Parathyroid adenoma (tissue), 2 donors: ENCODE measurements around the gene EPHA1.

ENCODE experiments used
- H2AFZ ChIP-seq: fragments of 300-600 bp; sonication (generic); one replicate; pipeline ENCODE4 v1.7.0; 2017; ENCODE audit warnings: antibody characterized with exemption, mild to moderate bottlenecking
- H3K27ac ChIP-seq: fragments of 300-600 bp; sonication (generic); one replicate; pipeline ENCODE4 v1.7.0; 2017
- H3K27me3 ChIP-seq: fragments of 300-600 bp; sonication (generic); one replicate; pipeline ENCODE4 v1.7.0; 2017; ENCODE audit warnings: low read length; ENCODE audit not compliant: control insufficient read depth, insufficient read depth
- H3K36me3 ChIP-seq: fragments of 300-600 bp; sonication (generic); one replicate; pipeline ENCODE4 v1.7.0; 2017; ENCODE audit warnings: low read length; ENCODE audit not compliant: control insufficient read depth, insufficient read depth
- H3K4me1 ChIP-seq: fragments of 300-600 bp; sonication (generic); one replicate; pipeline ENCODE4 v1.7.0; 2017; ENCODE audit warnings: control low read depth
- H3K4me2 ChIP-seq: fragments of 300-600 bp; sonication (generic); one replicate; pipeline ENCODE4 v1.7.0; 2017; ENCODE audit warnings: low read length
- H3K4me3 ChIP-seq: fragments of 300-600 bp; sonication (generic); one replicate; pipeline ENCODE4 v1.7.0; 2017; ENCODE audit warnings: low read depth, low read length
- H3K79me2 ChIP-seq: fragments of 300-600 bp; sonication (generic); one replicate; pipeline ENCODE4 v1.7.0; 2017; ENCODE audit warnings: control low read depth
- H3K9ac ChIP-seq: fragments of 300-600 bp; sonication (generic); one replicate; pipeline ENCODE4 v1.7.0; 2017; ENCODE audit warnings: mild to moderate bottlenecking
- H3K9me3 ChIP-seq: fragments of 300-600 bp; sonication (generic); one replicate; pipeline ENCODE4 v1.7.0; 2017; ENCODE audit warnings: low read length; ENCODE audit not compliant: control insufficient read depth
- TF ChIP-seq, protein P1 (sequence below): fragments of 300-600 bp; sonication (generic); IDR thresholded peaks from one replicate; pipeline ENCODE4 v1.7.0; 2017; ENCODE audit warnings: antibody characterized with exemption, mild to moderate bottlenecking
- donor health status: primary hyperparathyroidism.

Gene EPHA1

GRCh38 chr7:143358626-143359025 is 50.0 kb downstream of the EPHA1 start:
- no peaks in the 10 kb centered on the region for H3K9me3 ChIP-seq
- H3K4me3 ChIP-seq: no peak overlapping the region
- no peaks in the 10 kb centered on the region for H3K36me3 ChIP-seq
- H3K27ac ChIP-seq: no peak overlapping the region
- TF ChIP-seq, protein P1, sequence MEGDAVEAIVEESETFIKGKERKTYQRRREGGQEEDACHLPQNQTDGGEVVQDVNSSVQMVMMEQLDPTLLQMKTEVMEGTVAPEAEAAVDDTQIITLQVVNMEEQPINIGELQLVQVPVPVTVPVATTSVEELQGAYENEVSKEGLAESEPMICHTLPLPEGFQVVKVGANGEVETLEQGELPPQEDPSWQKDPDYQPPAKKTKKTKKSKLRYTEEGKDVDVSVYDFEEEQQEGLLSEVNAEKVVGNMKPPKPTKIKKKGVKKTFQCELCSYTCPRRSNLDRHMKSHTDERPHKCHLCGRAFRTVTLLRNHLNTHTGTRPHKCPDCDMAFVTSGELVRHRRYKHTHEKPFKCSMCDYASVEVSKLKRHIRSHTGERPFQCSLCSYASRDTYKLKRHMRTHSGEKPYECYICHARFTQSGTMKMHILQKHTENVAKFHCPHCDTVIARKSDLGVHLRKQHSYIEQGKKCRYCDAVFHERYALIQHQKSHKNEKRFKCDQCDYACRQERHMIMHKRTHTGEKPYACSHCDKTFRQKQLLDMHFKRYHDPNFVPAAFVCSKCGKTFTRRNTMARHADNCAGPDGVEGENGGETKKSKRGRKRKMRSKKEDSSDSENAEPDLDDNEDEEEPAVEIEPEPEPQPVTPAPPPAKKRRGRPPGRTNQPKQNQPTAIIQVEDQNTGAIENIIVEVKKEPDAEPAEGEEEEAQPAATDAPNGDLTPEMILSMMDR: no peak
- H3K9ac ChIP-seq: no peak overlapping the region
- H3K4me2 ChIP-seq: no peak overlapping the region
- H2AFZ ChIP-seq: no peak overlapping the region
- no peaks in the 10 kb centered on the region for H3K79me2 ChIP-seq
- no peaks in the 10 kb centered on the region for H3K4me1 ChIP-seq
- no peaks in the 10 kb centered on the region for H3K27me3 ChIP-seq

- Histone ChIP-seq H3K4me2 (no peak overlapping the region), H3K79me2 (no peaks in the 10 kb centered on the region), H3K4me1 (no peaks in the 10 kb centered on the region), H3K36me3 (no peaks in the 10 kb centered on the region), H3K9me3 (no peaks in the 10 kb centered on the region), H3K4me3 (no peak overlapping the region), H3K27me3 (no peaks in the 10 kb centered on the region), H3K27ac (no peak overlapping the region), H3K9ac (no peak overlapping the region), H2AFZ (no peak overlapping the region)
- TF ChIP-seq, protein P1: no peak
Observed at GRCh38 chr7:143356414-143357050, 52.1 kb downstream of the EPHA1 start.

DNA sequence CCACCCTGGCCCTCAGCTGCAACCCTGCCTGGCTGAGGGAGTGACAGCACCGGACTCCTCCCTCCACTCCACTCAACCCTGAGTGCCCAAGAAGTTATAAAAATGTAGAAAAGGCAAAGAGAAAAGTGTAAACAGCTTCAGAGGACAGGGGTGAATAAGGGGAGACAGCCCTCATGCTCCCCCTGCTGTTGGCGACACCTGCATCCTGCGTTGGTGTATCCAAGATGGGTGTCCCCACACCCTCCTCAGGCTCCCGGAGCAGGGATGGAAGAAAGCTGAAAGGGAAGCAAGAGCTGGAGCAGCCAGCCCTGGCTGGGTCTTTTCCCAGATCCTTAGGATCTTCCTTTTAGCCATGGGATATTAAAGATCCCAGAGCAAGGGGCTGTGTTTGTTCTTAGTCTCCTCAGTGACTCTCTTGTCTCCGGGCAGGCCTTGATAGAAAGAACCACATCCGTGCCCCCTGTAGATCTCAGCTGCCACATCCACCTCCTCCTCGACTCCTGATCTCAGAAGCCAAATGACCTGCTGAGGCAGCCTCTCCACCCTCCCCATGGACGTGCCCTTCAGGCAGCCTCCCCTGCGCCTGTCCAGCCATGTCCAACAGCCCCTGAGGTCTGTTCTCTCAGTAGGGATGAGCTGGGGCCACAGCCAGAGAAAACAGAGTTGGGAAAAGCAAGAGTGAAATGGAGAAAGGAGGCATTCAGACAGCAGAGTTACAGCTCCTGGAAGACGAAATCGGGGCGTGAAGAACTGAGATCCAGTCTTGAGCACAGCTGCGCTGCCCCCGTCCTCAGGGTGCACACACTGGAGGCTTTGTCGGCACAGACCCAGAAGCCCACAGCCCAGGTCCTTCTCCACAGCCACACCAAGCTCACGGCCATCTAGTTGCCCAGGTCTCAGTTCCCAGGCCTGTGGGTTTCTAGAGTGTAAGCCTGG is 52.9 kb downstream of the EPHA1 start:
- no peak overlapping the region for H3K4me3 ChIP-seq
- H2AFZ ChIP-seq: no peak overlapping the region
- H3K27ac ChIP-seq: no peak overlapping the region
- TF ChIP-seq, protein P1: no peak
- no peak overlapping the region for H3K9ac ChIP-seq
- H3K36me3 ChIP-seq: no peaks in the 10 kb centered on the region
- H3K4me2 ChIP-seq: no peak overlapping the region
- no peaks in the 10 kb centered on the region for H3K79me2 ChIP-seq
- no peaks in the 10 kb centered on the region for H3K9me3 ChIP-seq
- no peaks in the 10 kb centered on the region for H3K4me1 ChIP-seq
- H3K27me3 ChIP-seq: no peaks in the 10 kb centered on the region

- TF ChIP-seq, protein P1: no peak
- Histone ChIP-seq H3K9me3 (no peaks in the 10 kb centered on the region), H3K79me2 (no peaks in the 10 kb centered on the region), H2AFZ (no peak overlapping the region), H3K27ac (no peak overlapping the region), H3K27me3 (no peaks in the 10 kb centered on the region), H3K9ac (no peak overlapping the region), H3K36me3 (no peaks in the 10 kb centered on the region), H3K4me1 (no peaks in the 10 kb centered on the region), H3K4me3 (no peak overlapping the region), H3K4me2 (no peak overlapping the region)
Observed at GRCh38 chr7:143354965-143355364, 53.7 kb downstream of the EPHA1 start.
